Spleen (tissue), 11 donors: Measurements from ENCODE around the gene KRR1. TPM values are rescaled to one million over a fixed set of nuclear protein-coding genes. Genes with fewer than 3 reads are reported as not detected.

Experiments used
- DNase-seq: peaks from one replicate; pipeline ENCODE4 v3.0.0-alpha.2; 2020
- H3K27ac ChIP-seq, 8 donors: fragments of 200-600 bp; sonication (generic) in 7 of 8; 1 replicate in 4 of 8; 2 replicates in 4 of 8; pipeline versions ENCODE4 v1.5.0 to v1.8.0; 2016 to 2021; ENCODE audit warnings: inconsistent platforms in 4 of 8, mild to moderate bottlenecking in 4 of 8, moderate library complexity in 1 of 8
- H3K27me3 ChIP-seq, 7 donors: fragments of 200-600 bp; sonication (generic) in 6 of 7; replicated peaks in 1 of 7; 1 replicate in 4 of 7; 2 replicates in 3 of 7; pipeline versions ENCODE4 v1.5.0 to v1.8.0; 2016 to 2021; ENCODE audit warnings: inconsistent platforms in 3 of 7, mild to moderate bottlenecking in 1 of 7
- H3K36me3 ChIP-seq, 6 donors: fragments of 200-600 bp; sonication (generic) in 5 of 6; 1 replicate in 4 of 6; 2 replicates in 2 of 6; pipeline versions ENCODE4 v1.5.0 to v1.8.0; 2016 to 2021; ENCODE audit warnings: inconsistent platforms in 2 of 6
- H3K4me1 ChIP-seq, 6 donors: fragments of 200-600 bp; sonication (generic) in 5 of 6; 1 replicate in 3 of 6; 2 replicates in 3 of 6; pipeline versions ENCODE4 v1.5.0 to v1.8.0; 2016 to 2021; ENCODE audit warnings: inconsistent platforms in 3 of 6
- H3K4me3 ChIP-seq, 8 donors: fragments of 200-600 bp; sonication (generic) in 7 of 8; 1 replicate in 4 of 8; 2 replicates in 4 of 8; pipeline versions ENCODE4 v1.5.0 to v1.8.0; 2016 to 2021; ENCODE audit warnings: inconsistent platforms in 4 of 8, mild to moderate bottlenecking in 4 of 8, moderate library complexity in 2 of 8
- H3K9me3 ChIP-seq, 8 donors: fragments of 200-600 bp; sonication (generic) in 7 of 8; 1 replicate in 4 of 8; 2 replicates in 4 of 8; pipeline versions ENCODE4 v1.5.0 to v1.8.0; 2016 to 2021; ENCODE audit warnings: inconsistent platforms in 4 of 8
- POLR2A ChIP-seq, 3 donors: fragments of 450-650 bp; IDR thresholded peaks; one replicate each; pipeline ENCODE4 v1.5.1; 2017; ENCODE audit warnings: antibody characterized with exemption in 3 of 3, mild to moderate bottlenecking in 1 of 3
- POLR2AphosphoS5 ChIP-seq, 3 donors: sonication (generic); formaldehyde crosslinking; IDR thresholded peaks; one replicate each; pipeline ENCODE4 v1.5.1; 2017; ENCODE audit warnings: antibody characterized with exemption in 3 of 3
- WGBS, 5 donors: extraction: QIAGEN DNeasy Blood & Tissue Kit in 3 of 5; methylation state at CpG; one replicate each; pipeline versions ENCODE4 v1.1.5 to v1.1.7; 2013 to 2018; 5-methylcytosine and 5-hydroxymethylcytosine counted together
- intact Hi-C: fragments of 100-400 bp; cut with DNase I; formaldehyde crosslinking; loops from one replicate; pipeline ENCODE4 v1.15.0; 2023; ENCODE audit warnings: low total_unique reads
- polyA plus RNA-seq, 3 donors: library from polyadenylated mRNA; stranded (reverse); fragments of 200-250 nt; gene quantifications; one replicate each; pipeline ENCODE4 v1.2.1, GENCODE V29; 2013
- total RNA-seq, 7 donors: library from RNA; depleted of rRNA in 3 of 7; stranded (reverse); fragments of >200 nt in 3 of 7; fragmentation: NEBNext Ultra II Directional in 4 of 7; extraction: Animal tissue kit (Norgen Biotek cat#: 25700) in 4 of 7; gene quantifications; one replicate each; pipeline versions ENCODE4 v1.1.0 to v1.2.1, GENCODE V29; 2016 to 2021
- TF ChIP-seq, protein P1 (sequence below), 11 experiments: fragments of 200-600 bp in 7 of 11; fragments of 450-650 bp in 4 of 11; sonication (generic) in 4 of 11; IDR thresholded peaks in 8 of 11; conservative IDR thresholded peaks in 3 of 11; 1 replicate in 7 of 11; 2 replicates in 4 of 11; pipeline versions ENCODE4 v1.4.0 to v1.8.0; 2016 to 2021; ENCODE audit warnings: antibody characterized with exemption in 11 of 11, inconsistent platforms in 4 of 11, mild to moderate bottlenecking in 1 of 11
- donor health status: healthy with polysubstance abuse.
- donor health status: DM: no; HTN: no; CAD: no; lungs with moderate emphysema.
- donor health status: DM: no; HTN: no; CAD: no.
- donor health status: Bipolar disorder and iron deficiency.
- donor health status: healthy.
- donor health status: DM: no; HTN: no; CAD: no.
- donor health status: DM: yes; HTN: yes; CAD: no.

KRR1 gene
- total and polyA plus RNA-seq, 10 donors: 11.2 to 51.2 (median 43.0) TPM

DNA sequence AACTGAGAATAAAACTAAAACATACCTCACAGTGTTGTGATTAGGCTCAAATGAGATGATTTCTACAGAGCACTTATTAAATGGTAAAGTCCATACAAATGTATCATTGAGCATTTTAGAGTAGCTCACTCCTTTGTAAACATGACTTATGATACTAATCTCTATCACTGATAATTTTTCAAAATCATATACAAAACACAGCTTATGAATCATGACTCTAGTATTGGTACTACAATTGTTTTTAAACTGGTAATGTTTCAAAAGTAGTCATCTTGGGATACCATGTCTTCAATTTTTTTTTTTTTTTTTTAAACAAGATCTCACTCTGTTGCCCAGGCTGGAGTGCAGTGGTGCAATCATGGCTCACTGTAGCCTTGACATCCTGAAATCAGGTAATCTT, 40.1 kb upstream of the KRR1 start:
- Histone ChIP-seq H3K9me3 (no peaks in the 10 kb centered on the region), H3K4me1 (no peaks in the 10 kb centered on the region), H3K36me3 (no peaks in the 10 kb centered on the region), H3K27ac (no peak overlapping the region), H3K27me3 (peaks cover 0 to 4% (median 0%) of the 10 kb centered on the region in 7 donors), H3K4me3 (no peak overlapping the region)
- no peak for DNase-seq
- intact Hi-C loops: no loop called here
- TF ChIP-seq POLR2AphosphoS5 (IDR thresholded peaks at IDR 0.05) (no peak), POLR2A (IDR thresholded peaks at IDR 0.05) (no peak)
- TF ChIP-seq, protein P1, sequence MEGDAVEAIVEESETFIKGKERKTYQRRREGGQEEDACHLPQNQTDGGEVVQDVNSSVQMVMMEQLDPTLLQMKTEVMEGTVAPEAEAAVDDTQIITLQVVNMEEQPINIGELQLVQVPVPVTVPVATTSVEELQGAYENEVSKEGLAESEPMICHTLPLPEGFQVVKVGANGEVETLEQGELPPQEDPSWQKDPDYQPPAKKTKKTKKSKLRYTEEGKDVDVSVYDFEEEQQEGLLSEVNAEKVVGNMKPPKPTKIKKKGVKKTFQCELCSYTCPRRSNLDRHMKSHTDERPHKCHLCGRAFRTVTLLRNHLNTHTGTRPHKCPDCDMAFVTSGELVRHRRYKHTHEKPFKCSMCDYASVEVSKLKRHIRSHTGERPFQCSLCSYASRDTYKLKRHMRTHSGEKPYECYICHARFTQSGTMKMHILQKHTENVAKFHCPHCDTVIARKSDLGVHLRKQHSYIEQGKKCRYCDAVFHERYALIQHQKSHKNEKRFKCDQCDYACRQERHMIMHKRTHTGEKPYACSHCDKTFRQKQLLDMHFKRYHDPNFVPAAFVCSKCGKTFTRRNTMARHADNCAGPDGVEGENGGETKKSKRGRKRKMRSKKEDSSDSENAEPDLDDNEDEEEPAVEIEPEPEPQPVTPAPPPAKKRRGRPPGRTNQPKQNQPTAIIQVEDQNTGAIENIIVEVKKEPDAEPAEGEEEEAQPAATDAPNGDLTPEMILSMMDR (IDR thresholded peaks at IDR 0.05 in 8 of 11, conservative IDR thresholded peaks at IDR 0.05 in 3 of 11): no peak

GRCh38 chr12:75550401-75551240, 39.2 kb upstream of the KRR1 start:
- DNase-seq: no peak
- no peaks in the 10 kb centered on the region for H3K36me3 ChIP-seq
- intact Hi-C loops: no loop called here
- H3K9me3 ChIP-seq: no peaks in the 10 kb centered on the region
- H3K4me1 ChIP-seq: no peaks in the 10 kb centered on the region
- WGBS, 5 donors: 43 to 68% (median 60%) methylated on average over 8 of the region's 8 CpGs
- H3K27ac ChIP-seq: no peak overlapping the region
- H3K4me3 ChIP-seq: no peak overlapping the region
- TF ChIP-seq, protein P1 (IDR thresholded peaks at IDR 0.05 in 8 of 11, conservative IDR thresholded peaks at IDR 0.05 in 3 of 11): no peak
- TF ChIP-seq POLR2AphosphoS5 (IDR thresholded peaks at IDR 0.05): no peak
- TF ChIP-seq POLR2A (IDR thresholded peaks at IDR 0.05): no peak
- peaks cover 0 to 4% (median 0%) of the 10 kb centered on the region in 7 donors for H3K27me3 ChIP-seq

DNA sequence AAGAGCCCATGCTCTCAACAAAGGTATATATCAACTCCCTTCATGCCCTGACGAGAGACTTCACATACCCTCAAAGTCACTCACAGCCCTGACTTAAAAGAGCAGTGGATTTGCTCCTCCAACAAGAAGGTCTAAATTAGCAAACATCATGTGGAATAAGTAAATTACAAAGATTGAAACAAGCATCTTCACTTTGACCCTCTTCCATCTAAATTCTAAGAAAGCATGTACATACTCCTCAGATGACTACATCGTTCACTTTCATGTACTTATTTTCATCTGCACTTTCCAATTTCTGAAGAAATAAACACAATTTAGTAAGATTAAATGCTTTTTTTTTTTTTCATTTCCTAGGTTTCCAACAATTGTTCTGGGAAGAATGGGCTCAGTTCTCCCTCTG, 38.6 kb upstream of the KRR1 start:
- Histone ChIP-seq H3K36me3 (no peaks in the 10 kb centered on the region), H3K4me1 (no peaks in the 10 kb centered on the region), H3K27me3 (peaks cover 0 to under 1% (median 0%) of the 10 kb centered on the region in 7 donors), H3K27ac (no peak overlapping the region), H3K9me3 (no peaks in the 10 kb centered on the region), H3K4me3 (no peak overlapping the region)
- no peak for TF ChIP-seq POLR2A (IDR thresholded peaks at IDR 0.05)
- WGBS, 5 donors: 68 to 86% (median 77%) methylated on average over 2 of the region's 2 CpGs
- intact Hi-C loops: no loop called here
- no peak for DNase-seq

- Histone ChIP-seq H3K4me3 (no peak overlapping the region), H3K4me1 (no peaks in the 10 kb centered on the region), H3K36me3 (no peaks in the 10 kb centered on the region), H3K27me3 (no peaks in the 10 kb centered on the region), H3K27ac (no peak overlapping the region), H3K9me3 (no peaks in the 10 kb centered on the region)
- TF ChIP-seq POLR2AphosphoS5 (IDR thresholded peaks at IDR 0.05): no peak
- no peak for TF ChIP-seq POLR2A (IDR thresholded peaks at IDR 0.05)
- TF ChIP-seq, protein P1 (IDR thresholded peaks at IDR 0.05 in 8 of 11, conservative IDR thresholded peaks at IDR 0.05 in 3 of 11): no peak
- WGBS, 5 donors: 87 to 100% (median 92%) methylated on average over 1 of the region's 1 CpG
- intact Hi-C loops: no loop called here
- DNase-seq: no peak
These were observed 37.5 kb upstream of the KRR1 start for GRCh38 chr12:75548879-75549278.
